ENCODE measurements around the gene INO80B. TPM values are rescaled to one million over a fixed set of nuclear protein-coding genes. Genes with fewer than 3 reads are reported as not detected.

INO80B gene
- total and polyA plus RNA-seq, 9 of the 15 experiments (the other 6 are each of a cell fraction or from before 2014, with no cell fraction given): 0.41 to 22.6 (median 9.0) TPM

DNA sequence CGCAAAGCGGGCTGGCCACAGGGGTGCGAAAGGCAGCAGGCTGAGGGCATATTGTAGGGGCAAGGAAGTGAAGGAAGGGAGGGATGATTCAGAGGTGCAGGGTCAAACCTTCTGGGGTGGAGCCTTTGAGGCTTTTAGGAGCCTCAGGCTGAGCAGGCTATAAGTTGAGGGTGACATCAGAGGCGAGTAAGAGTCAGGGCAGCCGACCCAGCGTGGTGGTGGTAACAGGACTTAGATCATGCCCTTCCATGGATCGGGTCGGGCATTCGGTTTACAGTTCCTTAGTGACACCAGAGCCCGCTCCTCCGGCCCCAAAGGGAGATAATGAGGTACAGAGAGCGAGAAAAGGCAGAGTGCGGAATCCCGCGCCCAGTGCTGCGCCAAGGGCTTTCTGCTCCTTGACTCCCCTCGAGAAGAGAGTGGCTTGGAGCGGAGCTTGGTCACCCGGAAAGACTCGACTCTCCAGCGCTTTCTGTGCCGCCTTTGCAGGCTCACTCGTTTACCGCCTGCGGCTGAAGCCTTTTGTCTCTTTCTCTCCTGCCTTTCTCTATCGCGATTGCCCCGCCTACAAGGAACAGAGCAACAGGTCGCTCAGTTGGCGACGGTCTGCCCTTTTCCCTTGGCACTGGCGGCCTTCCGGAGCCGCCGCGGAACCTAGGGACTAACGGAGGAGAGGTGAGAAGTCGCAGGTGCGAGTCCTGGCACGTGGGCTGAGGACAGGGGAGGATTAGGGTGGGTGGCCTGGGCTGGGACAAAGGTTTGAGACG lies 43.8 kb downstream of the INO80B start:
- DNase-seq (ENCODE audit: extremely low read depth in 1 of 4, low spot score in 3 of 4) (no peak), ATAC-seq (no peak), FAIRE-seq (no peak)
- Histone ChIP-seq H4K20me1 (replicated peaks; ENCODE audit: control insufficient read depth, insufficient read depth, low read length) (no peaks in the 10 kb centered on the region), H3K4me1 (replicated peaks in 1 of 2; ENCODE audit: control insufficient read depth in 2 of 2, insufficient read depth in 2 of 2, low read length in 2 of 2) (peaks cover 11 to 46% of the 10 kb centered on the region in 2 experiments; a peak in 4 of 5 replicates), H3K27me3 (ENCODE audit: control insufficient read depth in 2 of 2, insufficient read depth in 2 of 2, low read length in 2 of 2) (no peaks in the 10 kb centered on the region), H3K4me2 (ENCODE audit: insufficient read depth, low read length) (no peak overlapping the region), H3K9me3 (replicated peaks; ENCODE audit: control insufficient read depth, insufficient read depth, low read depth, low read length) (no peaks in the 10 kb centered on the region), H3K9me1 (ENCODE audit: control insufficient read depth, insufficient read depth, low read length) (no peaks in the 10 kb centered on the region), H3K36me3 (ENCODE audit: control insufficient read depth, insufficient read depth, low read length) (peaks cover 8% of the 10 kb centered on the region; the same call in 2 of the 3 replicates), H3K9ac (ENCODE audit: insufficient read depth in 1 of 2, low read depth in 2 of 2, low read length in 2 of 2) (no peak overlapping the region), H3K4me3 (no peak overlapping the region), H2AFZ (ENCODE audit: low read depth, low read length) (no peak overlapping the region), H3K27ac (ENCODE audit: extremely low read depth, low read depth, low read length) (no peak overlapping the region), H3K79me2 (ENCODE audit: control insufficient read depth, insufficient read depth, low read length) (peaks cover 12% of the 10 kb centered on the region; the same call in 2 of the 3 replicates)
- ChIA-PET POLR2A (no interaction called here), CTCF (ENCODE audit: low intra/inter-chr PET ratio) (no interaction called here)
- intact Hi-C loops (cut with micrococcal nuclease) (no loop called here), in situ Hi-C loops (cut with MboI) (no loop called here)
- no peak for TF ChIP-seq CBX1 (IDR thresholded peaks at IDR 0.05; ENCODE audit: low read depth)
- TF ChIP-seq, protein P1, sequence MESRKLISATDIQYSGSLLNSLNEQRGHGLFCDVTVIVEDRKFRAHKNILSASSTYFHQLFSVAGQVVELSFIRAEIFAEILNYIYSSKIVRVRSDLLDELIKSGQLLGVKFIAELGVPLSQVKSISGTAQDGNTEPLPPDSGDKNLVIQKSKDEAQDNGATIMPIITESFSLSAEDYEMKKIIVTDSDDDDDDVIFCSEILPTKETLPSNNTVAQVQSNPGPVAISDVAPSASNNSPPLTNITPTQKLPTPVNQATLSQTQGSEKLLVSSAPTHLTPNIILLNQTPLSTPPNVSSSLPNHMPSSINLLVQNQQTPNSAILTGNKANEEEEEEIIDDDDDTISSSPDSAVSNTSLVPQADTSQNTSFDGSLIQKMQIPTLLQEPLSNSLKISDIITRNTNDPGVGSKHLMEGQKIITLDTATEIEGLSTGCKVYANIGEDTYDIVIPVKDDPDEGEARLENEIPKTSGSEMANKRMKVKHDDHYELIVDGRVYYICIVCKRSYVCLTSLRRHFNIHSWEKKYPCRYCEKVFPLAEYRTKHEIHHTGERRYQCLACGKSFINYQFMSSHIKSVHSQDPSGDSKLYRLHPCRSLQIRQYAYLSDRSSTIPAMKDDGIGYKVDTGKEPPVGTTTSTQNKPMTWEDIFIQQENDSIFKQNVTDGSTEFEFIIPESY (CRISPR knock-in tag; IDR thresholded peaks at IDR 0.05): peak; percentile 75; the same call in 1 of the 2 replicates
- 96% methylated on average over 31 of the region's 41 CpGs for WGBS (ENCODE audit: insufficient coverage, low coverage, missing lambda C conversion rate)
- no TSS peak for BruUV-seq (replicated peaks)

All from K562 (cell line).